ENCODE data around the gene TRIM8.

The TRIM8 gene, protein sequence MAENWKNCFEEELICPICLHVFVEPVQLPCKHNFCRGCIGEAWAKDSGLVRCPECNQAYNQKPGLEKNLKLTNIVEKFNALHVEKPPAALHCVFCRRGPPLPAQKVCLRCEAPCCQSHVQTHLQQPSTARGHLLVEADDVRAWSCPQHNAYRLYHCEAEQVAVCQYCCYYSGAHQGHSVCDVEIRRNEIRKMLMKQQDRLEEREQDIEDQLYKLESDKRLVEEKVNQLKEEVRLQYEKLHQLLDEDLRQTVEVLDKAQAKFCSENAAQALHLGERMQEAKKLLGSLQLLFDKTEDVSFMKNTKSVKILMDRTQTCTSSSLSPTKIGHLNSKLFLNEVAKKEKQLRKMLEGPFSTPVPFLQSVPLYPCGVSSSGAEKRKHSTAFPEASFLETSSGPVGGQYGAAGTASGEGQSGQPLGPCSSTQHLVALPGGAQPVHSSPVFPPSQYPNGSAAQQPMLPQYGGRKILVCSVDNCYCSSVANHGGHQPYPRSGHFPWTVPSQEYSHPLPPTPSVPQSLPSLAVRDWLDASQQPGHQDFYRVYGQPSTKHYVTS

DNA sequence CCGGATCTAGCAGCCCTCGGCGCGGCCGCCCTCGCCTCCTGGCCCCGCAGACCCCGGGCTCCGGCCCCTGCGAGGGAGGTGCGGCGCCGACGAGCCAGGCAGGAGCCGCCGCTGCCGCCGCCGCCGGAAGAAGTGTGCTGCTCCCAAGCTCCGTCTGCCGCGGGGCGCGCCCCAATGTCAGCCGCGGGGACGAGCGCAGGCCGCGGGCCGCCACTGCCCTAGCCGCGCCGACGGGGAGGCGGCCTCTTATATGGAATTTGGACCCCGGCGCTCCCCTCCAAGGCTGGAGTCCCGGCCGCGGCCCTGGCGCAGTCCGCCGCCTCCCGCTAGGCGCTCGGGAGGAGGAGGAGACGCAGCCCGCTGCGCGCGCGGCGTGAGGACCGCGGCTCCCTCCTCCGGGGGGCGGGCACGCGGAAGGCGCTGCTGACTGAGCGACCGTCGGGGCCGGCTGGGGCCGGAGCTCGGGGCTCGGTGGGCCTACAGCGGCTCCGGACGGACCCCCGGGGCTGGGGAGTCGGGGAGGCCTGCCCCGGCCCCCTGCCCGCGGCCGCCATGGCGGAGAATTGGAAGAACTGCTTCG, at the start of gene TRIM8:
Gene TRIM8 (plus strand): TSS at position 414 of the 580 bp plus-strand sequence. CDS start 139 bp downstream, at position 553.
- DNase-seq, result peak; percentile 74 to 81
- TF ChIP-seq GATA1 (IDR thresholded peaks at IDR 0.05; ENCODE audit: low read depth, low read length) (no peak), POLR2A (IDR thresholded peaks at IDR 0.05; ENCODE audit: low read length) (peak; percentile 12)

DNA sequence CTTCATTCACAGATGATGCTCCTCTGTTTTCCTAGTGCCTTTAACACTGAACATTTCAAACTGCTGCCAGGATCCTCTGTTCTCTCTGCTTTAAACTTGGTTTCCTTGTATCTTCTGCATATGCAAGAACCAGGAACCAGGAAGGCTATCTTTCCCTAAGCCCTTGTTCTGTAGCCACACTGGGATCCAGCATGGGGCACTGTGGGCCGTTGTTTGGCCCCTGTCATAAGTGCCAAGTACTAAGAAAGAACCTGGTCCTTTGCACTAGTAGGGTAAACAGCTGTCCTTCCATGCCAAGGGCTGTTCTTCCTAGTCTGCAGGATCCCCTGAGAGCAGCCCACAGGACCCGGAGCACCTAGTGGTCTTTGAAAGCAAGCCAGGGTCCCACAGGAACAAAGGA, 49.0 kb upstream of the TRIM8 start:
- TF ChIP-seq POLR2A (IDR thresholded peaks at IDR 0.05; ENCODE audit: low read length) (no peak), GATA1 (IDR thresholded peaks at IDR 0.05; ENCODE audit: low read depth, low read length) (no peak)

DNA sequence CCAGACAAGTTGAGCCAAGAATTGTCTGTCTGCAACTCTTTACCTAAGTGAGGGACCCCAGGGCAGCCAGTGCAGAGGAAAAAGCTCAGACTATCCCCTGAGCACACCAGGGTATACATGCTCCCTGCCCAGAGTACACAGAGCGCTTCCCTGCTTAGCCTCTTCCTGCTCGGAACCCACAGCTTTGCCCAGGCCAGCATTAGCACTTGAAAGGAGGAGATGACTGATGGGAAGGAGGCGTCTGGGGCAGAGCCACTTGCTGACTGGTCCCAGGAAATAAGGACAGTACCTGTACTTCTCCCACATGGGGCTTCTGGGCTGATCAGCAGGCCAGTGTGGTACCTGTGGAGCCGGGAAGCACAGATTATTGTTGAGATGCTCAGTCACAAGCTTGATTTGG, 48.4 kb upstream of the TRIM8 start:
- no peak for DNase-seq
- TF ChIP-seq GATA1 (IDR thresholded peaks at IDR 0.05; ENCODE audit: low read depth, low read length) (no peak), POLR2A (IDR thresholded peaks at IDR 0.05; ENCODE audit: low read length) (no peak)

More for the DNA sequence above, 49.0 kb upstream of the TRIM8 start:
- no peak for DNase-seq

DNA sequence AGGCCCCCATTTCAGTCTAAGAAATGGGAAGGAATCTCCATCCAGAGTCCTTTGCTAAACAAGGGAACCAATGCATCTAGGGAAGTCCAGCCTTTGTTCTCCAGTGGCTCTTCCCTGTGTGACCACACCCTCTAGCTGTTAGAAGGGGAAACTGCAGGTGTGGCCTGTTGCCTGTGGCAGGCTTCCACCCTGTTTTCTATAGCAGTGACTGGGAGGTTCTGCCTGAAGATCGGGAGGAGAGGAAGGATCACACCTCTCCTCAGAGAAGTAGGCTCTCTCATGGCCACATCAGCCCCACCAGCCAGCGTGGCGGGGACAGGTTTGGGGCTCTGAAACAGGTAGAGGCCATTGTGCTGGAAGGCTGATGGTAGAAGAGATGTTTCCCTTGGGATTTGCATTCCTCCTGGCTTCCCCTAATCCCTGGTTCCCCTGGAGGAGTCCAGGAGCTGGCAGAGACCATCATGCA, 47.7 kb upstream of the TRIM8 start:
- DNase-seq, result peak; percentile 56 to 65
- TF ChIP-seq POLR2A (IDR thresholded peaks at IDR 0.05; ENCODE audit: low read length), result no peak
- TF ChIP-seq GATA1 (IDR thresholded peaks at IDR 0.05; ENCODE audit: low read depth, low read length), result no peak

DNA sequence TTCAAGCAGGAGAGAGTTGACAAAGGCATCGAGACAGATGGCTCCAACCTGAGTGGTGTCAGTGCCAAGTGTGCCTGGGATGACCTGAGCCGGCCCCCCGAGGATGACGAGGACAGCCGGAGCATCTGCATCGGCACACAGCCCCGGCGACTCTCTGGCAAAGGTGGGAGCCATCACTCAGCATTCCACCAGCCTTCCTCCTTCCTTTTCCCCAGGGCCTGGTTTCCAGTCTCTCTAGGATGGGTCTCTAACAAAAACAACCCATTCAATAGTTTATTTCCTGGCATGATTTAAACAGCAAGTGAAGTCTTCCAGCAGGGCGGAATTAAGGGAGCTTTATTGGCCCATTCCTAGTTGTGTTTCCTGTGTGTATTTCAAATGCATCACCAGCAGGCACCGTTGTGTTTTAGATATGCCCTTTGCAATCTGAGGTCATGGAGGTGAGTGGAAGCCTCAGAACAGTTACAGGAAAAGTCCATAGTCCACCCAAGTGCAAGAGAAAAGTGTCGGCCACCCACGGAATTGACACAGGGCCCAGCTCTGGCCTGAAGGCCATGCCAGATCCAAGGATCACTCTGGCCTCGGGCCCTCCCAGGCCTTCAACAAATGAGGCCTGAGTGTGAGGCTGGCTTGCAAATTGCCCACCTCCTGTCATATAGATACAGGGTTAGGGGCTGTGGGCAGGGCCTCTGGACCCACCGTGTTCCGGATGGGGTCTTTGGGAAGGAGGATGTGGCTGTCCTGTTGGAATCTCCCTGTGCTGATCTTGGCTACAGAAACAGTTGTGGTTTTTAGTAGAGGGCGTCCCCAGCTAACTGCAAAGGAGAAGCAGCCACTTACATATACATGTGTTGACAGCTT, 46.9 kb upstream of the TRIM8 start:
- no peak for TF ChIP-seq POLR2A (IDR thresholded peaks at IDR 0.05; ENCODE audit: low read length)
- no peak for TF ChIP-seq GATA1 (IDR thresholded peaks at IDR 0.05; ENCODE audit: low read depth, low read length)
- no peak for DNase-seq

DNA sequence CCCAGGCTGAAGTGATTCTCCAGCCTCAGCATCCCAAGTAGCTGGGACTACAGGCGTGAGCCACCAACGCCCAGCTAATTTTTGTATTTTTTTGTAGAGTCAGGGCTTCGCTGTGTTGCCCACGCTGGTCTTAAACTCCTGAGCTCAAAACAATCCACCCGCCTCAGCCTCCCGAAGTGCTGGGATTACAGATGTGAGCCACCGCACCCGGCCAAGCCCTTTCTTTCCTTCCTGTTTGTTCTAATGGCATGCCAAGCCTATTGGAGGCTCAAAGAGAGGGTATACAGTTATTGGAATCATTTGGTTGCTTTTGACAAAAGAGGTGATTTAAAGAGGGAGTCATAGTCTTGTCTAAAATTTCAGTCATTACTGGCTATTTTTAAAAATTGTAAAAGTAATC, 46.0 kb upstream of the TRIM8 start:
- TF ChIP-seq POLR2A (IDR thresholded peaks at IDR 0.05; ENCODE audit: low read length) (no peak), GATA1 (IDR thresholded peaks at IDR 0.05; ENCODE audit: low read depth, low read length) (no peak)
- no peak for DNase-seq

DNA sequence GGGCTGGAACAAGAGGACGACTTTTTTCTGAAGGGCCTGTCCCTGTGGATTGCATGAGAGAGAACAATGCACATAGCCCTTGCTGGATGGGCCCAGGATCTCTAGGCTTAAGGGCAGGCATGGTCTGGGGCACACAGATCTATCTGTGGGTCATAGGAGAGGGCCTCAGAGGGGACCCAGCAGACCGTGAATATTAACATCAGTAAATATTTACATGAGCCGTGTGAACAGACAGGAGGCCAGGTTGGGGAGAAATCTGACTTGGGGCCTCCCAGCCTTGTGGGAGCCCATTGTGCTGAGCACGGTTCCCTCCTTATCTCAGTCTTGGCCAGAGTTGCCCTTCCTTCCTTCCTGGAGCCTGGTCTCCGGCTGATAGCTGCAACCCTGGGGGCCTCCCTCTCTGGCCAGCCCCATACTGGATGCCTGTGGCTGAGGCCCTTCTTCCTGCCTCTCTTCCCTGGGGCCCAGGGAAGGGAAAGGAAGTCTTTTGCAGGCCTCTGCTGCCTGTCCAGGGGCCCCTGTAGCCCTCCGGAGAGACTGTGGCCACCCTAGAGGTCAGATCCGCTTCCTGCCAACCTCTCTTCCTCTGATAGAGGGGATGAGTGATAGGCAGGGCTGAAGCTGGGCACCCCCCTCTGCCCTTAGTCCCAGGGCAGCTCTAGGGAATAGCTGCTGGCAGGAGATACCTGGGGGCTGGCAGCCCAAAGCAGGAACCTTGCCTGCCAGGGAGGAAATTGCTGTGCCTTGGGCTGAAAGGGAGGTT, 44.5 kb upstream of the TRIM8 start:
- peak; percentile 90 to 96 for DNase-seq
- TF ChIP-seq GATA1 (IDR thresholded peaks at IDR 0.05; ENCODE audit: low read depth, low read length) (peak; percentile 87), POLR2A (IDR thresholded peaks at IDR 0.05; ENCODE audit: low read length) (peak; percentile 21)

DNA sequence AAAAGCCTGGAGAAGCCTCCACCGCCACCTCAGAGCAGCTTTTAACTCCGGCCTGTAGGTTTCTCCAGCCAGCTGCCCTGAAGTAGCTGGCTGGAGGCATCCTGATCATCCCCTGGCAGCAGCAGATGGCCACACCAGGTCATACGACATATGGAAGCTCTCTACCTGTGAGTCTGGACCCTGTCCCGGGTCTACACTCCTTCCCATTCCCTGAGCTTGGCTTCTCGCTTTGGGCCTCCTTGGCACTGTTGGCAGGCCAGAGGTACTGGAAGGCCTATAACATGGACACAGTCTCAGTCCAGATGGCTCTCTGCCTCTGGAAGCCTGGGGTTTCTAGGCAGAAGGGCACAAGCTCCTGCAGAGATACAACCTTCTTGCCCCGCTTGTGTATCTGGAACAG, 43.5 kb upstream of the TRIM8 start:
- TF ChIP-seq POLR2A (IDR thresholded peaks at IDR 0.05; ENCODE audit: low read length) (no peak), GATA1 (IDR thresholded peaks at IDR 0.05; ENCODE audit: low read depth, low read length) (no peak)
- no peak for DNase-seq

DNA sequence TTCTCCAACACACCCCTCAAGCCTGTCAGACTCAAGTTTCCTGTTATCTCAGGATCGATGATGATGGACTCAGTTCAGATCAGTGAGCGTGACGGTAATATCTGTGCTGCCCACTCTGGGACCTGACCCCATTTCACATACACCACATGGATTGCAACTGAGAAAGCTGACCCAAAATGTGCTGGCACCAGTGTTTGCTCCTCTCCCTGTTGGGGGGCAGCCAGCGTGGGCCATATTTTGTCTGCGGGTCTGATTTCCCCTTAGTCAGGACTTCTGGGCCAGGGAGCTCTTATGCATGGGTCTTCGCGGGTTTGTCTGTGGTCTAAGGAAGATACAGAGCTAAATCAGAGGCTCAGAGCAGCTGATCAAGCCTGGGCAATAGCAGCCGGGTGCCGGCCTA, 42.6 kb upstream of the TRIM8 start:
- no peak for DNase-seq
- no peak for TF ChIP-seq POLR2A (IDR thresholded peaks at IDR 0.05; ENCODE audit: low read length)
- TF ChIP-seq GATA1 (IDR thresholded peaks at IDR 0.05; ENCODE audit: low read depth, low read length), result no peak

DNA sequence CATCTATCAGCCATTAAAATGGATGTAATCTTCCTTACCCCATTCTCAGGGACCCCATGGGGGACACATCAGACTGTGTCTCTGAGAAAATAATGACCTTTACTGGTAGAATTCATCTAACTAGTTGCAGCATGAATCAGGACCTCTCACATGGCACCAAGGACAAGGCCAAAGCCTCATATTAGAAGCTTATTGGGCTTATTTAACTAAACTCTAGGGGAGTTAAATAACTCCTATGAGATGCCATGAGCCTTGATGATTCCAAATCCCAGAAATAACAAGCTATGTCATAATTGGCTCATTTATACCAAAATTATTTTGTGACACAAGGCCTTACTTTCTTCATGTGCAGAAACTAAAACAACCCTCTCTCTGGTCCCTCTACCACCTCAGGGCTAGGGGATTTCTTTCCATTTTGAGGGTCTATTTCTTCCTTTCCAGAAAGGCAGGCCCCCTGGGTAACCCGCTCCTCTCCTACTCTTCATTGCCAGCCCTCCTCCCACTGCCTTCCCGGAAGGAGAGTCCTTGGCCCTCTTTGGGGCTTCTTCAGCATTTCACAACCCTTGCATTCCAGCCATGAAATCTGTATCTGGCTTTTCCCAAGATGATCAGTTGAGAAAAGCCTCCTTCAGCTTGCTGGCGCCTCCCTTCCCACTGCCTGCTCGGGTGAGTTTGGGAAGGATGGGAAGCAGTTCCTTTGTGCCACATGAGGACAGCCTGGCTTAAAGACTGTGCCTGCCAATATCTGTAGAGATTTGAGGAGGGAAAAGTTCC, 41.8 kb upstream of the TRIM8 start:
- TF ChIP-seq POLR2A (IDR thresholded peaks at IDR 0.05; ENCODE audit: low read length), result no peak
- TF ChIP-seq GATA1 (IDR thresholded peaks at IDR 0.05; ENCODE audit: low read depth, low read length), result no peak
- DNase-seq, result no peak

DNA sequence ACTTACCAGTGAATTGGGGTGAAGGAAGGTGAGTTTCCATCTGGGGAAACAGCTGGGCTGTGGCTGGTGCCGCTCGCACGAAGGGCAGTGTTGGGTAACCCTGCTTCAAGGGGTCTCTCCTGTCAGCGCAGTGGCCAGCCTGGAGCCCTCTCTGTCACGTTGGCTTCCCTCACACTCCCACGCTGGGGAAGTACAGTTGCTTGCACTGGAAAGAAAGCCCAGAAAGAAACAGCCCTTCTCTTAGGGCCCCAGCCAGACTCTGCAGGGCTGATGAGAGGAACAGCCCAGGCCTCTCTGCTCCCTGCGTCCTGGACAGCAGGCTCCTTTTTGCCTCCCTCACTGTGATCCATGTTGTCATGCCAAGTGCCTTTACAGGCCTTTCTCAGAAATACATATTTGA, 40.3 kb upstream of the TRIM8 start:
- DNase-seq, result no peak
- TF ChIP-seq GATA1 (IDR thresholded peaks at IDR 0.05; ENCODE audit: low read depth, low read length), result no peak
- no peak for TF ChIP-seq POLR2A (IDR thresholded peaks at IDR 0.05; ENCODE audit: low read length)

DNA sequence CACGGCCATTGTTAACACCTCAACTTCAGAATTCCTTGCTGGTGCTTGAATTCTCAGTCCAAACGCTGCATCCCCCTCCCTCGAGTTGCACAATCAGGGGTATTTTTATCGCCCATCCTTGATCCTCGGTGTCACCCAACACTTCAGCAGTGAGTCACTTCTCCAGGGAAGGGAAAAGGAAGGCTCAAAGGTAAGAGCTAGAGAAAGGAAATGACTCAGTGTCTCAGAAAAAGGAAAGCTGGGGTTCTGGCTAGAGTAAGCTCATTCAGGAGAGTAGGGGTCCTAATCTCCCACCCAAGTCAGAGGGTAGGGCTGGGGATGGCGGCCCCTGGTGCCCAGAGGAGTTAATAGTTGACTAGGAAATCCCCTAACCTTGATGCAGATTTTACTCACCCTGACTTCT, 39.8 kb upstream of the TRIM8 start:
- TF ChIP-seq POLR2A (IDR thresholded peaks at IDR 0.05; ENCODE audit: low read length) (no peak), GATA1 (IDR thresholded peaks at IDR 0.05; ENCODE audit: low read depth, low read length) (no peak)
- DNase-seq, result no peak
